ELR (cell line): ENCODE measurements around the gene WNT16.
A peak's percentile ranks its signal among the peaks of the same experiment; 100 is the strongest.

Experiments used
- DNase-seq: peaks from one replicate; pipeline ENCODE4 v3.0.0-alpha.2; 2015; ENCODE audit warnings: low read depth

WNT16 gene

GRCh38 chr7:121344093-121344492 is 15.3 kb downstream of the WNT16 start:
- DNase-seq: no peak

GRCh38 chr7:121344497-121344896 is 15.7 kb downstream of the WNT16 start:
- no peak for DNase-seq

DNA sequence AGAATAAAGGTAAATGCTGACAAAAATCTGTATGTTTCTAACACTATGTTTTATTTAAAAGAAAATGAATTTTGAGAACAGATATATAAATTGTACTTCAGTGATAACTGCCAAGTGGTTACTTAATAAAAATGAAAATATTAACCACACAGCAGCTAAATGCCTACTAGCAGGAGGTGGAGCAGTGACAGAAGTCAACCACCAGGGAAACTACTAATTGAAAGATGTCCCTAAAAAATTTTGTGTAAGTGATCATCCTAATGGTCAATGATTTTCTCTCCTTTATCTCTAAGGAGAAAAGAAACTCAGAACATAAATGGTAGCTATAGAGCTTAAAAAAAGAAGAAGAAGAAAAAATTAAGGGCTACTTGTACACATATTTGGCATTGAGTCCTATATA is 22.9 kb downstream of the WNT16 start:
- peak; percentile 7 for DNase-seq

- no peak for DNase-seq
Observed at GRCh38 chr7:121352323-121352722, 23.5 kb downstream of the WNT16 start.

DNA sequence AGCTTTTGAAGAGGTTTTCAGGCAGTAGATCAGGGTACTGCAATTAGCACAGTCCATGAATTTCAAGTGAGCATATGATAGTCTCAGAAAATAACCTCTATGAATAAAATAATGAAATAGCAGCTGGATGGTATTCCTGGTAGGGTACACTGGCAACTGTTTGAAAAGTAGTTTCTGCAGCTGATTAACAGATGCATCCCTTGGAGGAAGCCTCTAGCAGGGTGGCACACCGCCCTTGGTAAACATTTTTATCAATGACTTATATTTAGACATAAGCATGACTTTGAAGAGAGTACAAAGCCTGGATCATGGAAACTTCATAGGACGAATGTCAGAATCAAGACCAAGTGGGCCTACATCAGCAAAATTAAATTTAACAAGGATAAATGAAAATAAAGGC is 26.8 kb downstream of the WNT16 start:
- no peak for DNase-seq

GRCh38 chr7:121360564-121360963 is 31.8 kb downstream of the WNT16 start:
- DNase-seq: no peak

DNA sequence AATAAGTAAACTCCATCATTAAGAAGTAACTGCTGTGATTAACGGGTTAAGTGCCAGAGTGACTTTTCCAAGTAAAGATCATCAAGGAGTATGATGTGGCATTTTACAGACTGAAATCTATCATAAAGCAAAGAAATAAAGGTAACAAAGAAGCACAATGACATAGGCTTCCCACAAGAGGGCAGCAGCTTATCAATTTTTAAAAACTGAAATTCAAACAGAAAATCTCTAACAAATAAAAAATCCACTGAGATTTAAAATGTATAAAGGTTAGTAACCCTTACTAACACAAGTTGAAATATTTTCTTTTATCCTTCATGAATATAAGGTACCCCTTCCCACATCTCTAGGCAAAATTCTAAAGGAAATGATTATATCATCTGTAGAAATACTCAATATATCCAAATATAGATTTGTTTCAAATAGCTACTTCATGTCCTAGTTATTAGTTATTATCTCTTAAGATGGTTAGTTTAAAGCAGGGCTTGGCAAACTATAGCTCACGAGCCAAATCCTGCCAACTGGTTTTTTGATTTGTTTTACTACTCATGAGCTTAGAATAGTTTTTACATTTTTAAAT is 38.1 kb downstream of the WNT16 start:
- peak; percentile 48 for DNase-seq

DNA sequence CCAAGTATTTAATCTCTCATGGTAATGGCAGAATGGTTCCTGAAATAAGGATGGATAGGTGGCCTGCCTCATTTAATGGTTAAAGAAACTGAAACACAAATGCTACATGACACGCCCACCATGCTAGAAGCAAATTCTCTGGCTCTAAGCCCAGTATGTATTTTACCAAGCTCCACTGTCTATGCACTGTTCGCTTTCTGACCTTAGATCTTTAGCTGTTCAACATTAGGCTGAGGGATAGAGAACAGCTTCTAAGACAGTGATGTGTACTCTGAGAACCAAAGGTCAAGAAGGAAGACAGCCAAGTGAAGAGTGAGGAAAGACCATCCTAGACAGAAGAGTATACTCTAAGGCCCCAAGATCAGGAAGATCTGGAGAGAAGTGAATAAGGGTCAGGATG is 40.7 kb downstream of the WNT16 start:
- peak; percentile 7 for DNase-seq

DNA sequence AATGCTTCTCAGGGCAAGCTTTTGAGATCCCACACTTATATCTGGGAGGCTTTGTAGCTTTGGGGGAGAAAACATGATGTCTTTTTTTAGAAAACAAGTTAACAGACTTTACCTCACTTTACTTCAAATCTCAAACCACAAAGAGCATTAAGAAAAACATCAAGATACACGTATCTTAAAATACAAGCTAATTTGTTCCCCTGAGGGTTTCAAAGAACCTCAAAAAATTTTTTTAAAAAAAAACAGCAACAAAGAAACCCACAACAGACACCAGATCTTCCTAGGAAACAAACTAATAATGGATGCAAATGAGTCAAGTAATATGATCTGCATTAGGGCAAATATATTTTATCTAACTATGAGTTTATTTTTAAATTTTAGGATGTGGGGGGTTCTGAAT is 42.6 kb downstream of the WNT16 start:
- DNase-seq: no peak

DNA sequence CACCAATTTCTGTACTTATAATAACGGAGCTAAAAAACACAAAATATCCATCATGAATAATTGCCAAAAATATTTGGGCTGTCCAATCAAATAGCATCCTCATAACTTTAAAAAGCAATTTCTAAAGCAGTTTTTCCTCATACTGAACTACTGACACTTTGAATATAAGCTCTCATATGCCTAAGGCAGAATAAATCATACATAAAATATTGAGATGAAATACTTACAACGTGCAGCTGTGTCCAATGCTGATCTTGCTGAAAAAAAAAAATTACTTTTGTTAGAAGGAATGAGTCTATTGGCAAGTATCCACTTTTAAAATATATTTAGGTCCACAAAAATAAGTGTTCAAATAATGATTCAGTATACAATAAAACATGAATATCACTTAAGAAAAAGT is 43.1 kb downstream of the WNT16 start:
- DNase-seq: no peak

DNA sequence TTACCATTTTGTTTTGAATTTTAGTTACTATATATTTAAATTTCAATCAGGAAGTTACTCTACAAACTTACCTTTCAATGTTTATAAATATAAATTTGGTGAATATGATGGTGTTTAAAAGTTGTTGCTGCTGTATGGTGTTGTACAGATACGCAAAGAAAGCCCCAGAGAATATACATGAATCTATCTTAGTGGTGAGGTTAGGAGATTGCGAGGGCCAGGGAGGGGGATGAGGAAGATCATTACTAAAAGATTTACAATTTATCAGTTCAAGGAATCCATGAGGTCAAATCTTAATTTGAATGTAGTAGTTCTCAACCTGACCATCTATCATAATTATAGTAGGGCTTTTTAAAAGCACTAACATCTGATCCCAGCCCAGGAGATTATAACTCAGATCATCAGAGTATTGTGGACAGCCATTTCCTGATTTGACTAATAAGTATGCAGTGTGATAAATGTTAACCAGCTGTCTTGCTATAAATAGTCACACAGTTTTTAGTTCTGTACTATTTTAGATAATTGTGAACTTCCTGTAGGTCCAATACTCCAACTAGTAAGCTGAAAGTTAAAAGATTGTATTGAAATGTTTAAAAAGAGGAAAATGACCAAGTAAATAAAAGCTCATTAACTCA is 43.7 kb downstream of the WNT16 start:
- DNase-seq: no peak

- DNase-seq: no peak
Observed at GRCh38 chr7:121373177-121373576, 44.4 kb downstream of the WNT16 start.

DNA sequence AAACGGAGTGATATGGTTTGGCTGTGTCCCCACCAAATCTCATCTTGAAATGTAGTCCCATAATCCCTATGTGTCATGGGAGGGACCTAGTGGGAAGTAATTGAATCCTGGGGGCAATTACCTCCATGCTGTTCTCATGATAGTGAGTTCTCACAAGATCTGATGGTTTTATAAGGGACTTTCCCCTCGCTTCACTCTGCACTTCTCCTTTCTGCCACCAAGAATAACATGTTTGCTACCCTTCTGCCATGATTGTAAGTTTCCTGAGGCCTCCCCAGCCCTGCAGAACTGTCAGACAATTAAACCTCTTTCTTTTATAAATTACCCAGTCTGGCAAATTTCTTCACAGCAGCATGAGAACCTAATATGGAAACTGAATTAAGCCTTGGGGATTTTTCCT is 48.2 kb downstream of the WNT16 start:
- no peak for DNase-seq

DNA sequence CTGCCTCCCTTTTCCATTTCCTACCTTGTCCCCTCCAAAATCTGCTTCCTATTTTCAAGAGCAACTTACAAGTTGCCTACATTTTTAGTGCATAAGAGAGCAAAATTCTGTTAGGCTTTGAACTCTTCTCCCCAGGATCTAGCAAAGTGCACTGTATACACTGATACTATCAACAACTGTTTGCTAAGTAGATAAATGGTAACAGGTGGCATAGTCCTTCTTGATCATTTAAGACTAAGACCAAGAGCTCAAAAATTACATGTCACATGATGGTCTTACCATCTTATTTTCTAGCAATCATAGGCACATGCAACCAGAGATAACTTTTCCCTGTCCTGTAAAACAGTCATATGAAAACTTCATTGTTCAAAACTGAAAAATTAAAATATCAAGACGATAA is 51.1 kb downstream of the WNT16 start:
- no peak for DNase-seq

DNA sequence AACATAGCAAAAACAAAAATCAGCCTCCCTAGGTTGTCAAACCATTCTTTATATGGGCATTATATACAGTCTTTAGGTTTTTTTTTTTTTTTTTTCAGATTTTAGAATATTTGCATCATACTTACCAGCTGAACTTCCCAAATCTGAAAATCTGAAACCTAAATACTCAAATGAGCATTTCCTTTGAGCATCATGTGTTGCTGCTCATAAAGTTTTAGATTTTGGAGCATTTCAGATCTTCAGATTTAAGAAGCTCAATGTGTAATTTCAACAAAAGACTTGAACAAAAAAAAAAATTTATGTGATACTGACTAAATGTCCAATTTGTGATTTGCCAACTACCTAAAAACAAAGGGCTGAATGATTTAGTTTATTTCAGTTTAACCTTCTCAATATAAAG is 53.7 kb downstream of the WNT16 start:
- no peak for DNase-seq

GRCh38 chr7:121383235-121383910 is 54.6 kb downstream of the WNT16 start:
- no peak for DNase-seq

- DNase-seq: no peak
Observed at GRCh38 chr7:121384265-121384664, 55.5 kb downstream of the WNT16 start.

DNA sequence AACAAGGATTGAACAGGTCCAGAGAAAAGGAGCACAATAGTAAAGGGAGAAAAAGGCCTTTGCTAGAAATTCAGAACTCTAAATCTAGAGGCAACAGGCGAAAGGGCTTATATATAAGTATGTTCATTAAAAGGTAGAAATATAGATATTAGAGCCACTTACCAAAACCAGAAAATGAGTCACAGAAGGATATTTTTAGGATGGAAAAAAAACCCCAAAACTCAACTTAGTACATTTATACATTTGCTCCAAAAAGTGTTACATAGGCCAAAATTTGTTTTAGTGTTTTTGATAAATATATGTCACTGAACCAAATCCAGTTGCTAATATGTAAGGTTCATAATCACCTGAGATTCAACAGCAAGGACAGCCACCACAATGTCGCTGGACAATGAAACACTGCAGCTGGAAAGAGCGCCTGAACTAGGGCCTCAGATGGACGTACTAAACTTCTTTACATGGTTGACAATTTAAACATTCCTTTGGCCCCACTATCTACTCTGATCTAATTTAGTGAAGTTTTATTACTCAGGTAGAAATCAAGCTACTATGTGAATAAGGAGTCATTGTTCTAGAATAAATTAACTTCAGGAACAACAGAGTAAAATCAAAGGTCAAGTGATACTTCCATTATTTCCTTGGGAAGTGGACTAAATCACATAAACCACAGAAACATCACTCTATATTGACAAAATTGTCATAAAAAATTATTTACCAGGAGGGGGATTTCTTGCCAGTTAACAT is 56.4 kb downstream of the WNT16 start:
- DNase-seq: no peak

GRCh38 chr7:121385800-121386179 is 57.0 kb downstream of the WNT16 start:
- DNase-seq: no peak

GRCh38 chr7:121388950-121389349 is 60.1 kb downstream of the WNT16 start:
- DNase-seq: no peak

DNA sequence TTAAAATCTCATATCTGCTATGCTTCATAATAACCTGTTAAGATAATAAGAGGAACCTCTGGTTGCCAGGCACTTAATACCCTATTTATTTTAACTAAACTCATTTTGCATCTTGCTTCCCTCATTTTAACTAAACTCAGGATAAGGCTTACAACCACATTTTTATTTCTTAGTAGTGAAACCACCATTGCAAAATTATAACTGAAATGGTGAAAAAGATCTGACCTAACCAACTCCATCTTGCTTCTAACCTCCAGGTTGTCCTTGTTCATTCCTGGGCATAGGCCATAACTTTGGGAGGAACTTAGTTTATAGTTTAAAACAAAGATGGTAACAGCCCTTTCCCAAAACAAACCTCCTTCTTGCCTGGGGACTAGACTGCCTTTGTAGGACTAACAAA is 61.3 kb downstream of the WNT16 start:
- DNase-seq: no peak

- no peak for DNase-seq
Observed at GRCh38 chr7:121390617-121391016, 61.8 kb downstream of the WNT16 start.
